ENCODE results near the gene CPNE8.
A peak's percentile ranks its signal among the peaks of the same experiment; 100 is the strongest.

Gene CPNE8

GRCh38 chr12:38689195-38689594 is 216.2 kb downstream of the CPNE8 start:
- no peak for TF ChIP-seq CTCF (IDR thresholded peaks at IDR 0.05; ENCODE audit: extremely low read depth, missing control alignments)
- no peak for DNase-seq (ENCODE audit: low spot score)

GRCh38 chr12:38682521-38682920 is 222.9 kb downstream of the CPNE8 start:
- TF ChIP-seq CTCF (IDR thresholded peaks at IDR 0.05; ENCODE audit: extremely low read depth, missing control alignments), result no peak

GRCh38 chr12:38669530-38669929 is 235.9 kb downstream of the CPNE8 start:
- no peak for DNase-seq (ENCODE audit: low spot score)
- no peak for TF ChIP-seq CTCF (IDR thresholded peaks at IDR 0.05; ENCODE audit: extremely low read depth, missing control alignments)

More at GRCh38 chr12:38682521-38682920, 222.9 kb downstream of the CPNE8 start:
- DNase-seq (ENCODE audit: low spot score), result no peak

- DNase-seq (ENCODE audit: low spot score), result no peak
- TF ChIP-seq CTCF (IDR thresholded peaks at IDR 0.05; ENCODE audit: extremely low read depth, missing control alignments), result no peak
These were observed 236.3 kb downstream of the CPNE8 start for GRCh38 chr12:38669081-38669480.

GRCh38 chr12:38666425-38666824 is 239.0 kb downstream of the CPNE8 start:
- no peak for DNase-seq (ENCODE audit: low spot score)
- TF ChIP-seq CTCF (IDR thresholded peaks at IDR 0.05; ENCODE audit: extremely low read depth, missing control alignments), result no peak

GRCh38 chr12:38664661-38665269 is 240.6 kb downstream of the CPNE8 start:
- peak; percentile 6 for DNase-seq (ENCODE audit: low spot score)
- TF ChIP-seq CTCF (IDR thresholded peaks at IDR 0.05; ENCODE audit: extremely low read depth, missing control alignments), result peak; percentile 60

- no peak for TF ChIP-seq CTCF (IDR thresholded peaks at IDR 0.05; ENCODE audit: extremely low read depth, missing control alignments)
- DNase-seq (ENCODE audit: low spot score), result no peak
These were observed 242.6 kb downstream of the CPNE8 start for GRCh38 chr12:38662829-38663228.
